ENCODE data around the gene FEV. TPM values are rescaled to one million over a fixed set of nuclear protein-coding genes. Genes with fewer than 3 reads are reported as not detected.

FEV gene
- total RNA-seq, 1 donor from 2014 or later: not detected

GRCh38 chr2:218995972-218996711 is 11.2 kb upstream of the FEV start:
- DNase-seq: peak; percentile 88
- intact Hi-C loops (cut with micrococcal nuclease): no loop called here
- ATAC-seq: peak; percentile 89

- DNase-seq: no peak
- intact Hi-C loops (cut with micrococcal nuclease): no loop called here
- ATAC-seq: no peak
Observed at GRCh38 chr2:218995561-218995960, 10.6 kb upstream of the FEV start.

- intact Hi-C loops (cut with micrococcal nuclease): no loop called here
- ATAC-seq: peak; percentile 21
- DNase-seq: no peak
Observed at GRCh38 chr2:218993345-218994315, 8.6 kb upstream of the FEV start, which contains the start of gene CRYBA2. Gene CRYBA2, minus strand, starts transcription at chr2:218993422. Its CDS starts 246 bp downstream, at chr2:218993176.

GRCh38 chr2:218992703-218993344 is 7.8 kb upstream of the FEV start:
- DNase-seq (no peak), ATAC-seq (peak; percentile 12)
- intact Hi-C loops (cut with micrococcal nuclease): no loop called here

GRCh38 chr2:218992196-218992595 is 7.2 kb upstream of the FEV start:
- no peak for DNase-seq
- intact Hi-C loops (cut with micrococcal nuclease): no loop called here
- ATAC-seq: no peak

- ATAC-seq (no peak), DNase-seq (no peak)
- intact Hi-C loops (cut with micrococcal nuclease): no loop called here
Observed at GRCh38 chr2:218991674-218992168, 6.7 kb upstream of the FEV start.

- intact Hi-C loops (cut with micrococcal nuclease): no loop called here
- no peak for ATAC-seq
- DNase-seq: no peak
Observed at GRCh38 chr2:218990612-218991011, 5.6 kb upstream of the FEV start.

- ATAC-seq (no peak), DNase-seq (no peak)
- intact Hi-C loops (cut with micrococcal nuclease): no loop called here
Observed at GRCh38 chr2:218990052-218990451, 5.1 kb upstream of the FEV start.

GRCh38 chr2:218988650-218989049 is 3.7 kb upstream of the FEV start:
- ATAC-seq: no peak
- intact Hi-C loops (cut with micrococcal nuclease): no loop called here
- DNase-seq: no peak

GRCh38 chr2:218988164-218988563 is 3.2 kb upstream of the FEV start:
- DNase-seq (no peak), ATAC-seq (no peak)
- intact Hi-C loops (cut with micrococcal nuclease): no loop called here

- ATAC-seq (no peak), DNase-seq (no peak)
- intact Hi-C loops (cut with micrococcal nuclease): no loop called here
Observed at GRCh38 chr2:218986148-218986761, 1.3 kb upstream of the FEV start.

- ATAC-seq (no peak), DNase-seq (no peak)
- intact Hi-C loops (cut with micrococcal nuclease): no loop called here
Observed at GRCh38 chr2:218985325-218986091, 524 bp upstream of the FEV start.

- intact Hi-C loops (cut with micrococcal nuclease): no loop called here
- ATAC-seq: peak; percentile 13
Observed at GRCh38 chr2:218984239-218985020, 554 bp downstream of the FEV start.

GRCh38 chr2:218983934-218984238 is 1.1 kb downstream of the FEV start:
- no peak for DNase-seq
- ATAC-seq: no peak
- intact Hi-C loops (cut with micrococcal nuclease): no loop called here

More at GRCh38 chr2:218984239-218985020, 554 bp downstream of the FEV start:
- peak; percentile 33 for DNase-seq

GRCh38 chr2:218983263-218983933 is 1.6 kb downstream of the FEV start:
- DNase-seq (no peak), ATAC-seq (no peak)
- intact Hi-C loops (cut with micrococcal nuclease): no loop called here

GRCh38 chr2:218982586-218983262 is 2.3 kb downstream of the FEV start:
- DNase-seq (no peak), ATAC-seq (no peak)
- intact Hi-C loops (cut with micrococcal nuclease): no loop called here

Data from left ventricle myocardium superior (tissue), 1 donor.